Upper lobe of right lung (tissue), 1 donor: Measurements from ENCODE around the gene OR6M1. TPM values are rescaled to one million over a fixed set of nuclear protein-coding genes. Genes with fewer than 3 reads are reported as not detected.

Experiments used
- ATAC-seq: fragments of 200-7000 bp; cut with Tn5 transposase; one replicate; pipeline ENCODE4 v1.9.1; 2020; ENCODE audit warnings: mild to moderate bottlenecking, moderate library complexity
- DNase-seq: peaks from one replicate; pipeline ENCODE4 v3.0.0-alpha.2; 2020
- H3K27ac ChIP-seq: fragments of 200-600 bp; one replicate; pipeline ENCODE4 v1.8.0; 2022
- H3K27me3 ChIP-seq: fragments of 200-600 bp; one replicate; pipeline ENCODE4 v1.8.0; 2022; ENCODE audit warnings: mild to moderate bottlenecking
- H3K36me3 ChIP-seq: fragments of 200-600 bp; one replicate; pipeline ENCODE4 v1.8.0; 2022
- H3K4me1 ChIP-seq: fragments of 200-600 bp; one replicate; pipeline ENCODE4 v1.8.0; 2022
- H3K4me3 ChIP-seq: fragments of 200-600 bp; one replicate; pipeline ENCODE4 v1.8.0; 2022; ENCODE audit warnings: mild to moderate bottlenecking
- H3K9me3 ChIP-seq: fragments of 200-600 bp; one replicate; pipeline ENCODE4 v1.8.0; 2022
- intact Hi-C: fragments of 100-400 bp; cut with DNase I; formaldehyde crosslinking; loops from one replicate; pipeline ENCODE4 v1.11.0; 2022
- total RNA-seq: library from RNA; stranded (reverse); fragmentation: NEBNext Ultra II Directional; extraction: Animal tissue kit (Norgen Biotek cat#: 25700); gene quantifications from one replicate; pipeline ENCODE4 v1.2.1, GENCODE V29; 2021
- TF ChIP-seq, protein P1 (sequence below): fragments of 200-600 bp; IDR thresholded peaks from one replicate; pipeline ENCODE4 v1.8.0; 2022; ENCODE audit warnings: antibody characterized with exemption
- donor health status: DM: no; HTN: yes; CAD: no; lungs with severe emphysema.

OR6M1 gene
- total RNA-seq, 1 donor from 2014 or later, result not detected

DNA sequence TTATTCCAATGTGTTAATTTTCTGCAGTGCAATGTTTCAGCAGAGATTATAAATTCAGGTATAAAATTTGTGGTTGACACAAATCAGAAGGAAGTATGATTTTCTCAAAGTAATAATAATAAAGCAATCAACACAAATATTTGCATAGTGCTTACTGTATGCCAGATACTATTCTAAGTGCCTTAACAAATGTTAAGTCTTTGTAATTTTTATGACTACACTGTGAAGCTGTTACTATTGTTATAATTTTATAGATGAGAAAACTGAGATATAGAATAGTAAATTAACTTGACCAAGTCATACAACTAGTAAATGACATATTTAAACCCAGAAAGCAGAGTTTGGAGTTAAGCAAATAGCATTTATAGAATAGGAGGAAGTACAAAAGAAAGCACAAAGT, 35.4 kb downstream of the OR6M1 start:
- Histone ChIP-seq H3K4me3 (no peak overlapping the region), H3K4me1 (no peaks in the 10 kb centered on the region), H3K27me3 (no peaks in the 10 kb centered on the region), H3K27ac (no peak overlapping the region), H3K9me3 (no peaks in the 10 kb centered on the region), H3K36me3 (no peaks in the 10 kb centered on the region)
- TF ChIP-seq, protein P1, sequence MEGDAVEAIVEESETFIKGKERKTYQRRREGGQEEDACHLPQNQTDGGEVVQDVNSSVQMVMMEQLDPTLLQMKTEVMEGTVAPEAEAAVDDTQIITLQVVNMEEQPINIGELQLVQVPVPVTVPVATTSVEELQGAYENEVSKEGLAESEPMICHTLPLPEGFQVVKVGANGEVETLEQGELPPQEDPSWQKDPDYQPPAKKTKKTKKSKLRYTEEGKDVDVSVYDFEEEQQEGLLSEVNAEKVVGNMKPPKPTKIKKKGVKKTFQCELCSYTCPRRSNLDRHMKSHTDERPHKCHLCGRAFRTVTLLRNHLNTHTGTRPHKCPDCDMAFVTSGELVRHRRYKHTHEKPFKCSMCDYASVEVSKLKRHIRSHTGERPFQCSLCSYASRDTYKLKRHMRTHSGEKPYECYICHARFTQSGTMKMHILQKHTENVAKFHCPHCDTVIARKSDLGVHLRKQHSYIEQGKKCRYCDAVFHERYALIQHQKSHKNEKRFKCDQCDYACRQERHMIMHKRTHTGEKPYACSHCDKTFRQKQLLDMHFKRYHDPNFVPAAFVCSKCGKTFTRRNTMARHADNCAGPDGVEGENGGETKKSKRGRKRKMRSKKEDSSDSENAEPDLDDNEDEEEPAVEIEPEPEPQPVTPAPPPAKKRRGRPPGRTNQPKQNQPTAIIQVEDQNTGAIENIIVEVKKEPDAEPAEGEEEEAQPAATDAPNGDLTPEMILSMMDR, result no peak
- intact Hi-C loops, result no loop called here
- no peak for DNase-seq
- ATAC-seq, result no peak

DNA sequence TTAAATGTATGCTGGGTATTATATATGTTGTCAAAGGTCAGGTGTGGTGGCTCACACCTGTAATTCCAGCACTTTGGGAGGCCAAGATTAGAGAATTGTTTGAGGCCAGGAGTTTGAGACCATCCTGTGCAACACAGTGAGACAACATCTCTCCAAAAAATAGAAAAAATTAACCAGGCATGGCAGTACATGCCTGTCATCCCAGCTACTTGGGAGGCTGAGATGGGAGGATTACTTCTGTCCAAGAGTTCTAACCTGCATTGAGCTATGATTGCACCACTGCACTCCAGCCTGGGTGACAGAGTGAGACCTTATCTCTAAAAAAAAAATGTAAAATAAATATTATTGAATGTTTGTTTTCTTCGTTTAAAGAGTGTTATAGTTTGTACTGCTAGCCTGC, 40.5 kb downstream of the OR6M1 start:
- Histone ChIP-seq H3K4me3 (no peak overlapping the region), H3K27ac (no peak overlapping the region), H3K9me3 (no peaks in the 10 kb centered on the region), H3K4me1 (no peaks in the 10 kb centered on the region), H3K27me3 (no peaks in the 10 kb centered on the region), H3K36me3 (no peaks in the 10 kb centered on the region)
- ATAC-seq, result no peak
- DNase-seq, result no peak
- intact Hi-C loops, result no loop called here
- TF ChIP-seq, protein P1, result no peak

DNA sequence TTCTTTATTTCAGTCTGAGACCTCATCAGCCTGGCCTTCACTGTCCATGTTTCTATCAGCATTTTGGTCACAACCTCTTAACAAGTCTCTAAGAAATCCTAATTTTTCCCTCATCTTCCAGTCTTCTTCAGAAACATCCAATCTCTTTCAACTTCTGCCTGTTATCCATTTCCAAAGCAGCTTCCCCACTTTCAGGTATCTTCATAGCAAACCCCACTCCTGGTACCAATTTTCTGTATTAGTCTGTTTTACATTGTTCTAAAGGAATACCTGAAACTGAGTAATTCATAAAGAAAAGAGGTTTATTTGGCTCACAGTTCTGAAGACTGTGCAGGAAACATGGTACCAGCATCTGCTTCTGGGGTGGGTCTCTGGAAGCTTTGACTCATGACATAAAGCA, 43.7 kb downstream of the OR6M1 start:
- Histone ChIP-seq H3K4me1 (no peaks in the 10 kb centered on the region), H3K27me3 (no peaks in the 10 kb centered on the region), H3K27ac (no peak overlapping the region), H3K4me3 (no peak overlapping the region), H3K9me3 (no peaks in the 10 kb centered on the region), H3K36me3 (no peaks in the 10 kb centered on the region)
- intact Hi-C loops, result no loop called here
- no peak for DNase-seq
- TF ChIP-seq, protein P1, result no peak
- ATAC-seq, result no peak

DNA sequence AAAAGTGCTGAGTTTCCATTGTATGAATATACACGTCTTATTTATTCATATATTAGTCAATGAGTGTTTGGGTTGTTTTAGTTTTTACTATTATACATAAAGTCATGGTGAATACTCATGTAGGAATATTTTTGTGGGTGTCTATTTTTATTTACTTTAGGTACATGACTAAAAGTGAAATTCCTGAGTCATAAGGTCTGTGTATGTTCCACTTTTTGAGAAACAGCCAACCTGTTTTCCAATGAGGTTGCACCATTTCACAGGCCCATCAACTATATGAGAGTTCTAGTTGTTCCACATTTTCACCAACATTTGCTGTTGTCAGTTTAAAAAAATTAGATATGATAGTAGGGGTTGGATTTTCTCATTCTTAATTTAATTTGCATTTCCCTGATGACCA, 45.3 kb downstream of the OR6M1 start:
- H3K4me1 ChIP-seq, result no peaks in the 10 kb centered on the region
- no peak overlapping the region for H3K4me3 ChIP-seq
- TF ChIP-seq, protein P1, result no peak
- ATAC-seq, result no peak
- no peaks in the 10 kb centered on the region for H3K27me3 ChIP-seq
- no peaks in the 10 kb centered on the region for H3K36me3 ChIP-seq
- intact Hi-C loops, result no loop called here
- H3K9me3 ChIP-seq, result no peaks in the 10 kb centered on the region
- no peak overlapping the region for H3K27ac ChIP-seq
- DNase-seq, result no peak

DNA sequence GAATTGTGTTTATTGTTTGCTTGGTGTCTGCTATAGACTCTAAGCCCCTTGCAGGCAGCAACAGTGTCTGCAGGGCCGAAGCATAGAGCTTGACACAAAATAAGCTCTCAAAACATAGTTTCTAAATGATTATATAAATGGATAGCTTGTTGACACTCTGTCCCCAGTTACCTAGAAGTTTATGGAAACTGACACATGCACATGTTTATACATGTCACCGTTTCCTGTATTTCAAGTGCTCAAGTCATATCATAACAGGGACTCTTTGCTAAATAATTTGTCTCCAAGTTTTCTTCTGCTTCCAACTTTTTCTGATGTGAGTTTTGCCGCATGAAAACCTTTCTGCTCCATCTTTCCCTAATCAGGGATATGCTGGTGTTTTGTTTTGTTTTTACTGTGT, 48.2 kb downstream of the OR6M1 start:
- Histone ChIP-seq H3K36me3 (no peaks in the 10 kb centered on the region), H3K27ac (no peak overlapping the region), H3K27me3 (no peaks in the 10 kb centered on the region), H3K4me3 (no peak overlapping the region), H3K9me3 (no peaks in the 10 kb centered on the region), H3K4me1 (no peaks in the 10 kb centered on the region)
- intact Hi-C loops, result no loop called here
- TF ChIP-seq, protein P1, result no peak
- DNase-seq, result no peak
- ATAC-seq, result no peak

DNA sequence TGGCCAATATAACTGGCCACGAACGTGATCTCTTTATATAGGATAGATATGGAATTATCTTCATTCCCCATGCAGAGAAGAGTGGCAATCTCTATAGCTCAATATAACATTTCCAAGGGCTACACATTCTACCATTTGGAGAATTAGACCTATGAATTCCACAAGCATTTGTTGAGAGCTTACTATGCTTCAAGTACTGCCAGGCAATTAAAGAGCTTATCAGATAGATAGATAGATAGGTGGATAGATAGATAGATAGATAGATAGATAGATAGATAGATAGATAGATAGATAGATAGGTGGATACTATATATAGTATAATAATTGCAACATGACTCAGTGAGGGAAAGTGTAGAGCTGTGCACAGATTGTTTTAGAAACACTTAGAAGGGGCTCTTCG, 50.3 kb downstream of the OR6M1 start:
- DNase-seq, result no peak
- TF ChIP-seq, protein P1, result no peak
- no peaks in the 10 kb centered on the region for H3K27me3 ChIP-seq
- no peak for ATAC-seq
- no peaks in the 10 kb centered on the region for H3K4me1 ChIP-seq
- no peak overlapping the region for H3K27ac ChIP-seq
- H3K36me3 ChIP-seq, result no peaks in the 10 kb centered on the region
- H3K4me3 ChIP-seq, result no peak overlapping the region
- H3K9me3 ChIP-seq, result no peaks in the 10 kb centered on the region
- intact Hi-C loops, result no loop called here
